GM10266 (cell line): ENCODE measurements around the gene GATAD1.
"Not testable (repeated sequence)": the region's sequence is repeated elsewhere in the genome, so short reads cannot be mapped to it uniquely, and the experiment has no call there.

Experiments used
- DNase-seq: peaks from one replicate; pipeline ENCODE4 v3.0.0; 2012; ENCODE audit errors: extremely low spot score
- TF ChIP-seq, protein P1 (sequence below): IDR thresholded peaks from 2 replicates; pipeline ENCODE4 v1.5.1; 2012; ENCODE audit warnings: mild to moderate bottlenecking, low read depth; ENCODE audit not compliant: control insufficient read depth, insufficient read depth; ENCODE audit errors: missing control alignments

GATAD1 gene

GRCh38 chr7:92478095-92478494 lies 30.8 kb downstream of the GATAD1 start:
- no peak for DNase-seq
- TF ChIP-seq, protein P1, sequence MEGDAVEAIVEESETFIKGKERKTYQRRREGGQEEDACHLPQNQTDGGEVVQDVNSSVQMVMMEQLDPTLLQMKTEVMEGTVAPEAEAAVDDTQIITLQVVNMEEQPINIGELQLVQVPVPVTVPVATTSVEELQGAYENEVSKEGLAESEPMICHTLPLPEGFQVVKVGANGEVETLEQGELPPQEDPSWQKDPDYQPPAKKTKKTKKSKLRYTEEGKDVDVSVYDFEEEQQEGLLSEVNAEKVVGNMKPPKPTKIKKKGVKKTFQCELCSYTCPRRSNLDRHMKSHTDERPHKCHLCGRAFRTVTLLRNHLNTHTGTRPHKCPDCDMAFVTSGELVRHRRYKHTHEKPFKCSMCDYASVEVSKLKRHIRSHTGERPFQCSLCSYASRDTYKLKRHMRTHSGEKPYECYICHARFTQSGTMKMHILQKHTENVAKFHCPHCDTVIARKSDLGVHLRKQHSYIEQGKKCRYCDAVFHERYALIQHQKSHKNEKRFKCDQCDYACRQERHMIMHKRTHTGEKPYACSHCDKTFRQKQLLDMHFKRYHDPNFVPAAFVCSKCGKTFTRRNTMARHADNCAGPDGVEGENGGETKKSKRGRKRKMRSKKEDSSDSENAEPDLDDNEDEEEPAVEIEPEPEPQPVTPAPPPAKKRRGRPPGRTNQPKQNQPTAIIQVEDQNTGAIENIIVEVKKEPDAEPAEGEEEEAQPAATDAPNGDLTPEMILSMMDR = no peak

- TF ChIP-seq, protein P1 = no peak
- DNase-seq = no peak
Measured at GRCh38 chr7:92478711-92479110, 31.4 kb downstream of the GATAD1 start.

- DNase-seq = not testable (repeated sequence)
Measured at GRCh38 chr7:92479146-92479545, 31.9 kb downstream of the GATAD1 start.

DNA sequence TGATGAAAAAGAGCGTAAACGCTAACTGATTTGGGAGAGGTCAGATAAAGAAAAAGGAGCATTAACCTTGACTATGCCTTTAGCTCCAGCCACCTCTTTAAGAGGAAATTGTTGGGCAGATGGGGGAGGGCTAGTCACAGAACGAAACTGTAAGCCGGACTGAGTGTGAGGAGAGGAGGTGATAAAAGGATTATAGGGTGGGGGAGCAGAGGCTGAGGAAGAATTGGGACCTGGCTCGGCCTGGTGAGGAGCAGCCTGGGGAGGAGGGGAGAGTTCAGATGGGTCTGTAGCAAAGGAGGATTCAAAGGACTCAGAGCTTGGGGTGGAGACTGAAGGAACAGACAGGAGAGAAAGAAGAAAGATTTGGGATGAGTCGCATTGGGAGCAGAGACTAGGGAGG lies 36.3 kb downstream of the GATAD1 start:
- not testable (repeated sequence) for DNase-seq

- DNase-seq = not testable (repeated sequence)
Measured at GRCh38 chr7:92484226-92484625, 36.9 kb downstream of the GATAD1 start.

GRCh38 chr7:92485267-92485892 lies 38.1 kb downstream of the GATAD1 start:
- no peak for DNase-seq
- TF ChIP-seq, protein P1 = no peak

GRCh38 chr7:92485974-92486373 lies 38.7 kb downstream of the GATAD1 start:
- TF ChIP-seq, protein P1 = no peak
- DNase-seq = no peak

DNA sequence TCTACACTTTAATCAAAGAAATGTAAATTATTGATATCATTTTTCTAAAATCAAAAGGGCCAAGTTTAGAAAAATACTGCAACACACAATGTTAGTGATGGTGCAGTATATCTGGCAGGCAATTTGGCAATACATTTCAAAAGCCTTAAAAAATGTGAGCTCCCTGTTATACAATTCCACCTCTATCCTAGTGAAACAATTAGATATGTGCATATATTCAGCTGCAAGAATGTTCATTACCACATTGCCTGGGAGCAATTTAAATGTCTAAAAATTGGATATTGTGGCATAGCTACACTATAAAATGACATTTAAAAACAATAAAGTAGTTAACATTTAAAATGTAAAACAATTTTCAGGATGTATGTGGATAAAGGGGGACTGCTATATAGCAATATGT lies 40.5 kb downstream of the GATAD1 start:
- TF ChIP-seq, protein P1 = no peak

GRCh38 chr7:92489634-92490033 lies 42.4 kb downstream of the GATAD1 start:
- TF ChIP-seq, protein P1 = no peak
- DNase-seq = no peak

More for the DNA sequence above, 40.5 kb downstream of the GATAD1 start:
- DNase-seq = no peak
